BJ (cell line): ENCODE measurements around the gene C19orf33. TPM values are rescaled to one million over a fixed set of nuclear protein-coding genes. Genes with fewer than 3 reads are reported as not detected.

ENCODE experiments used
- CTCF ChIA-PET: fragments of 350-600 bp; formaldehyde crosslinking; extraction: SDS; loops from one replicate; lab custom pipeline; 2021; ENCODE audit warnings: antibody characterized with exemption, inconsistent platforms; lab: Yijun Ruan, JAX
- POLR2A ChIA-PET: fragments of 300-600 bp; sonication (Branson Sonifier 250); formaldehyde crosslinking; extraction: SDS; loops from one replicate; lab custom pipeline; 2021; ENCODE audit warnings: antibody characterized with exemption; lab: Charles Lee
- DNase-seq: peaks from one replicate; pipeline ENCODE4 v3.0.0-alpha.2; 2011; ENCODE audit warnings: low read depth
- H3K27me3 ChIP-seq: 2 replicates; pipeline ENCODE4 v1.6.0; 2011; ENCODE audit warnings: low read length; ENCODE audit not compliant: control insufficient read depth, insufficient read depth
- H3K36me3 ChIP-seq: 2 replicates; pipeline ENCODE4 v1.5.1; 2011; ENCODE audit warnings: low read length; ENCODE audit not compliant: control insufficient read depth, insufficient read depth
- H3K4me3 ChIP-seq: 2 replicates; pipeline ENCODE4 v1.5.1; 2011; ENCODE audit warnings: low read depth, mild to moderate bottlenecking, control low read depth, low read length
- polyA plus RNA-seq: library from polyadenylated mRNA; depleted of rRNA; stranded (reverse); fragments of >200 nt; gene quantifications from 2 replicates; pipeline ENCODE4 v1.2.3, GENCODE V29; 2011
- TF ChIP-seq, protein P1 (sequence below): IDR thresholded peaks from 2 replicates; pipeline ENCODE4 v1.5.1; 2011; ENCODE audit warnings: low read depth, mild to moderate bottlenecking, control low read depth, inconsistent platforms, low read length, moderate library complexity; ENCODE audit not compliant: insufficient read depth

The C19orf33 gene
- polyA plus RNA-seq, 1 experiment, result 0.88 TPM

DNA sequence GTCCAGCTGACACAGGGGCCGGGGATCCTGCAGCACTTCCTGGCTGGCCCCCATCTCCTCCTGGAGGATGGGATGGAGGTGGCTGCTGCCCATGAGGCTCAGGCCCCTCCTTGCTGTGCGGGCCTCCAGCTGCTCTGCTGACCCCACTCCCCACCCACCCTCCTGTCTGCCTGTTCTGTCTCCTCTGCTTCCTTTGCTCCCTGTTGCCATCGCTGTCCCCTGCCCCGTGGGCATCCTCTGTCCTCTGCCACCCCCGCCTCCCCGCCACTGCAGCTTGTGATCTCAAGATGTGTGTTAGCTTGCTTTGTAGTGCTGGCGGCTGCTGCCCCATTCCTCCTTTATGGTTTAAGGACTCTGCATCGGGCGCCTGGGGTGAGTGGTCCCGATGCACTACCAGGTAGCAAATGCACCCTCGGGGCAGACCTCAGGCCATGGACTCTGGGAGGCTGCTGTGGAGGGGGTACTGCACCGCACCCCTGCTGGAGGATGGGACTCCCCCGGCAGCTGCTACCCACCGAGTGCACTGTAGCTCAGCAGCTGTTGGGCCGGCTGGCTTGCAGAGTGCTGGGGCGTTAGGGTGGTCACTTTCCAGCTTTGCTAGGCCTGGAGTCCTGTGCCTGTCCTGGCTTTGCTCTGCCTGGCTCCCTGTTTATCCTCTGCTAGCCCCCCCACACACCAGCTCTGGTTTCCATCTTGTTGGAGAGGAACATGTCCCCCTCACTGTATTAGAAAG, 15.8 kb upstream of the C19orf33 start:
- Histone ChIP-seq H3K36me3 (no peaks in the 10 kb centered on the region), H3K27me3 (no peaks in the 10 kb centered on the region), H3K4me3 (no peak overlapping the region)
- DNase-seq, result no peak
- ChIA-PET POLR2A (no interaction called here), CTCF (interaction anchor here (0.8 kb wide), 1 partner anchor 44 kb away, joined by 4 read pairs; no protein-coding TSS in a partner anchor)
- TF ChIP-seq, protein P1, sequence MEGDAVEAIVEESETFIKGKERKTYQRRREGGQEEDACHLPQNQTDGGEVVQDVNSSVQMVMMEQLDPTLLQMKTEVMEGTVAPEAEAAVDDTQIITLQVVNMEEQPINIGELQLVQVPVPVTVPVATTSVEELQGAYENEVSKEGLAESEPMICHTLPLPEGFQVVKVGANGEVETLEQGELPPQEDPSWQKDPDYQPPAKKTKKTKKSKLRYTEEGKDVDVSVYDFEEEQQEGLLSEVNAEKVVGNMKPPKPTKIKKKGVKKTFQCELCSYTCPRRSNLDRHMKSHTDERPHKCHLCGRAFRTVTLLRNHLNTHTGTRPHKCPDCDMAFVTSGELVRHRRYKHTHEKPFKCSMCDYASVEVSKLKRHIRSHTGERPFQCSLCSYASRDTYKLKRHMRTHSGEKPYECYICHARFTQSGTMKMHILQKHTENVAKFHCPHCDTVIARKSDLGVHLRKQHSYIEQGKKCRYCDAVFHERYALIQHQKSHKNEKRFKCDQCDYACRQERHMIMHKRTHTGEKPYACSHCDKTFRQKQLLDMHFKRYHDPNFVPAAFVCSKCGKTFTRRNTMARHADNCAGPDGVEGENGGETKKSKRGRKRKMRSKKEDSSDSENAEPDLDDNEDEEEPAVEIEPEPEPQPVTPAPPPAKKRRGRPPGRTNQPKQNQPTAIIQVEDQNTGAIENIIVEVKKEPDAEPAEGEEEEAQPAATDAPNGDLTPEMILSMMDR, result no peak

DNA sequence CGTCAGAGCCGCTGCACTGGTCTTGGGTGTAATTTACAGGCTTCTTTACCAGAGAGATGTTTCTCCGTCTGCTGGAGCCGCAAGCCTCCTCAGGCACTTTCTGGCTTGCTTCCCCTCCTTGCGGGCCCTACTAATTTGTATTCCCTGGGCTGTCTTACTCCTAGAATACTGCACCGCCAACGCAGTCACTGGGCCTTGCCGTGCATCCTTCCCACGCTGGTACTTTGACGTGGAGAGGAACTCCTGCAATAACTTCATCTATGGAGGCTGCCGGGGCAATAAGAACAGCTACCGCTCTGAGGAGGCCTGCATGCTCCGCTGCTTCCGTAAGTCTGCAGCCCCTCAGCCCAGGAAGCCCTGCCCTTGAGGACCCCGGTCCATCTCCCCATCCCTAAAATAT, 14.1 kb upstream of the C19orf33 start:
- no peak overlapping the region for H3K4me3 ChIP-seq
- no peaks in the 10 kb centered on the region for H3K36me3 ChIP-seq
- ChIA-PET POLR2A (interaction anchor here (0.7 kb wide), 1 partner anchor 73 kb away, joined by 3 read pairs; no protein-coding TSS in a partner anchor), CTCF (interaction anchor here (1.0 to 2.6 kb wide), 5 partner anchors 23 to 46 kb away, joined by 3 to 7 read pairs (median 4); partner anchors contain the start of genes CATSPERG and PPP1R14A)
- no peak for DNase-seq
- TF ChIP-seq, protein P1, result no peak
- no peaks in the 10 kb centered on the region for H3K27me3 ChIP-seq

DNA sequence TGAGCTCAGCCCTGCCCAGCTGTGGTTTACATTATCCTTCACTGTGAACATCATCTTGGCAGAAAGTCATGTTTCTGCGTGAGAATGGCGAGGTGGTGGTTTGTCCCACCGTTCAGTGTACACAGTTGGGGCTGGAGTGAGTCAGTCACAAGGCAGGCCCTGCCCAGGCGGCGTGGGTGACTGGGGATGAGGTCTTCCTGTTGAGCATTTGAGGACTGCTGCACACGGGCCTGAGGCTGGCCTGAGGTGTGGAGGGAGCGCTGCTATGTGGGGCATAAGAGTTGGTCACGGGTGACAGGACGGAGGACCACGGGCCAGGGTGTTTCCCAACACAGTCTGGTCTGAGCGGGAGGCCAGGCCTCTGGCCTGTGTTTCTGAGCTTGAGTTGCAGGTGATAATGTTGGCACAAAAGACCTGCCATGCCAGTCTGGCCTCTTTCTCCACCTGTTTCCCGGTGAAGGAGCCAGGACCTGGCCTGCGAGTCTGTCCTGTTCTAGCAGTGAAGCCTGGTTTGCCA, 13.4 kb upstream of the C19orf33 start:
- peak; percentile 87 for DNase-seq
- TF ChIP-seq, protein P1, result no peak
- no peaks in the 10 kb centered on the region for H3K27me3 ChIP-seq
- POLR2A ChIA-PET, result interaction anchor here (0.6 to 0.7 kb wide), 2 partner anchors 20 to 74 kb away, joined by 3 to 4 read pairs; no protein-coding TSS in a partner anchor
- CTCF ChIA-PET, result interaction anchor here (1.0 to 2.6 kb wide), 6 partner anchors 23 to 47 kb away, joined by 3 to 7 read pairs (median 4); partner anchors contain the start of genes CATSPERG and PPP1R14A
- no peak overlapping the region for H3K4me3 ChIP-seq
- no peaks in the 10 kb centered on the region for H3K36me3 ChIP-seq

DNA sequence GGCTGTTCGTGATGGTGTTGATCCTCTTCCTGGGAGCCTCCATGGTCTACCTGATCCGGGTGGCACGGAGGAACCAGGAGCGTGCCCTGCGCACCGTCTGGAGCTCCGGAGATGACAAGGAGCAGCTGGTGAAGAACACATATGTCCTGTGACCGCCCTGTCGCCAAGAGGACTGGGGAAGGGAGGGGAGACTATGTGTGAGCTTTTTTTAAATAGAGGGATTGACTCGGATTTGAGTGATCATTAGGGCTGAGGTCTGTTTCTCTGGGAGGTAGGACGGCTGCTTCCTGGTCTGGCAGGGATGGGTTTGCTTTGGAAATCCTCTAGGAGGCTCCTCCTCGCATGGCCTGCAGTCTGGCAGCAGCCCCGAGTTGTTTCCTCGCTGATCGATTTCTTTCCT, 12.2 kb upstream of the C19orf33 start:
- CTCF ChIA-PET, result interaction anchor here (0.9 to 1.2 kb wide), 2 partner anchors 46 to 82 kb away, joined by 3 read pairs; partner anchors contain the start of gene PSMD8
- POLR2A ChIA-PET, result no interaction called here

More for the DNA sequence above, 12.2 kb upstream of the C19orf33 start:
- no peaks in the 10 kb centered on the region for H3K36me3 ChIP-seq
- TF ChIP-seq, protein P1, result peak; percentile 24; the same call in 1 of the 2 replicates
- no peak overlapping the region for H3K4me3 ChIP-seq
- no peak for DNase-seq
- peaks cover 2% of the 10 kb centered on the region for H3K27me3 ChIP-seq
